Endothelial cell of umbilical vein (primary cell): ENCODE measurements around the gene GRAMD2B. TPM values are rescaled to one million over a fixed set of nuclear protein-coding genes. Genes with fewer than 3 reads are reported as not detected.

Experiments used
- BruUV-seq: library from RNA; stranded (reverse); fragments of 400-500 nt; replicated peaks from 2 replicates; lab custom pipeline; 2021; lab: Mats Ljungman, UMichigan
- CTCF ChIA-PET: fragments of 300-600, 350-600 bp; sonication (Branson Sonifier 250); formaldehyde crosslinking; loops from one replicate; lab custom pipeline; 2021; ENCODE audit warnings: antibody characterized with exemption, inconsistent platforms; lab: Charles Lee
- POLR2A ChIA-PET: fragments of 300-600, 350-600 bp; sonication (Branson Sonifier 250); formaldehyde crosslinking; loops from one replicate; lab custom pipeline; 2021; ENCODE audit warnings: antibody characterized with exemption, inconsistent platforms; lab: Charles Lee
- DNase-seq: peaks from one replicate; pipeline ENCODE4 v3.0.0-alpha.2; 2011; ENCODE audit warnings: low read depth, low spot score
- FAIRE-seq: peaks from 2 replicates; lab custom pipeline; 2011; peaks lifted over from hg19 to GRCh38; lab: Jason Lieb, UNC
- H2AFZ ChIP-seq: 2 replicates; pipeline ENCODE4 v1.6.0; 2012; ENCODE audit warnings: low read depth, low read length, control low read depth, inconsistent platforms
- H3K27ac ChIP-seq: 2 replicates; pipeline ENCODE4 v1.5.1; 2011; ENCODE audit warnings: low read depth, mild to moderate bottlenecking, control low read depth, low read length, moderate library complexity; ENCODE audit not compliant: insufficient read depth
- H3K27me3 ChIP-seq, 2 experiments: 2 replicates each; pipeline versions ENCODE4 v1.6.0 to v1.6.1; 2011; ENCODE audit warnings: low read length in 2 of 2, mixed read lengths in 1 of 2; ENCODE audit not compliant: control insufficient read depth in 2 of 2, insufficient read depth in 2 of 2
- H3K36me3 ChIP-seq, 2 experiments: 2 replicates in 1 of 2; 3 replicates in 1 of 2; pipeline ENCODE4 v1.5.1; 2011; ENCODE audit warnings: low read length in 2 of 2, mild to moderate bottlenecking in 1 of 2, moderate library complexity in 1 of 2; ENCODE audit not compliant: control insufficient read depth in 2 of 2, insufficient read depth in 2 of 2; ENCODE audit errors: extremely low read depth in 1 of 2
- H3K4me1 ChIP-seq: 3 replicates; pipeline ENCODE4 v1.5.1; 2011; ENCODE audit warnings: mild to moderate bottlenecking, low read length; ENCODE audit not compliant: control insufficient read depth, insufficient read depth; ENCODE audit errors: extremely low read depth
- H3K4me2 ChIP-seq: 2 replicates; pipeline ENCODE4 v1.6.1; 2011; ENCODE audit warnings: low read length, control low read depth, mixed read lengths; ENCODE audit not compliant: insufficient read depth
- H3K4me3 ChIP-seq, 3 experiments: fragments of 200-600 bp in 1 of 3; sonication (generic), shearing (Covaris generic) in 1 of 3; replicated peaks in 1 of 3; 2 replicates each; pipeline ENCODE4 v1.5.1; 2011 to 2016; ENCODE audit warnings: control low read depth in 3 of 3, low read length in 3 of 3, mild to moderate bottlenecking in 2 of 3, inconsistent platforms in 1 of 3, low read depth in 1 of 3, moderate library complexity in 1 of 3; ENCODE audit not compliant: insufficient read depth in 1 of 3
- H3K79me2 ChIP-seq: 2 replicates; pipeline ENCODE4 v1.6.0; 2012; ENCODE audit warnings: low read length, inconsistent platforms; ENCODE audit not compliant: control insufficient read depth, insufficient read depth
- H3K9ac ChIP-seq: replicated peaks from 2 replicates; pipeline ENCODE3; 2011; ENCODE audit warnings: low read length, control low read depth; ENCODE audit not compliant: insufficient read depth; ENCODE audit errors: extremely low read depth
- H3K9me1 ChIP-seq: replicated peaks from 3 replicates; pipeline ENCODE4 v1.6.0; 2011; ENCODE audit warnings: mild to moderate bottlenecking, low read length; ENCODE audit not compliant: control insufficient read depth, insufficient read depth; ENCODE audit errors: extremely low read depth
- H3K9me3 ChIP-seq: replicated peaks from 2 replicates; pipeline ENCODE4 v1.5.1; 2012; ENCODE audit warnings: low read length, inconsistent platforms; ENCODE audit not compliant: control insufficient read depth, insufficient read depth
- H4K20me1 ChIP-seq: replicated peaks from 2 replicates; pipeline ENCODE3; 2011; ENCODE audit warnings: mild to moderate bottlenecking, low read length; ENCODE audit not compliant: control insufficient read depth, insufficient read depth; ENCODE audit errors: extremely low read depth
- CTCF ChIP-seq, 2 donors: IDR thresholded peaks; 1 replicate in 1 of 2; 2 replicates in 1 of 2; pipeline ENCODE4 v1.5.1; 2011; ENCODE audit warnings: low read length in 2 of 2, mild to moderate bottlenecking in 2 of 2, moderate library complexity in 2 of 2, control low read depth in 1 of 2, inconsistent platforms in 1 of 2, low read depth in 1 of 2; ENCODE audit not compliant: insufficient read depth in 1 of 2; ENCODE audit errors: extremely low read depth in 1 of 2
- EZH2 ChIP-seq: IDR thresholded peaks from 2 replicates; pipeline ENCODE4 v1.6.1; 2012; ENCODE audit warnings: borderline replicate concordance, low read depth, mild to moderate bottlenecking, moderate library complexity, low read length, inconsistent platforms; ENCODE audit not compliant: severe bottlenecking
- FOS ChIP-seq: IDR thresholded peaks from 2 replicates; pipeline ENCODE4 v1.6.1; 2011; ENCODE audit warnings: mild to moderate bottlenecking, low read length, moderate library complexity, borderline replicate concordance; ENCODE audit not compliant: insufficient read depth
- GATA2 ChIP-seq: IDR thresholded peaks from 2 replicates; pipeline ENCODE4 v1.7.0; 2011; ENCODE audit warnings: low read depth, mild to moderate bottlenecking, moderate library complexity, mixed read lengths, low read length; ENCODE audit not compliant: insufficient read length, insufficient read depth
- JUN ChIP-seq: IDR thresholded peaks from 2 replicates; pipeline ENCODE4 v1.6.1; 2011; ENCODE audit warnings: borderline replicate concordance, low read depth; ENCODE audit not compliant: insufficient read length, insufficient read depth
- MAX ChIP-seq: IDR thresholded peaks from 2 replicates; pipeline ENCODE4 v1.6.1; 2011; ENCODE audit not compliant: insufficient read depth, insufficient read length
- MYC ChIP-seq: IDR thresholded peaks from one replicate; pipeline ENCODE4 v1.6.1; 2011; ENCODE audit warnings: mild to moderate bottlenecking, low read depth, low read length
- POLR2A ChIP-seq: IDR thresholded peaks from 2 replicates; pipeline ENCODE4 v1.6.1; 2012; ENCODE audit warnings: low read depth, mild to moderate bottlenecking, control low read depth, low read length
- POLR2AphosphoS5 ChIP-seq: IDR thresholded peaks from 2 replicates; pipeline ENCODE4 v1.6.1; 2012; ENCODE audit warnings: low read depth, mild to moderate bottlenecking, control low read depth, low read length, moderate library complexity; ENCODE audit not compliant: insufficient read depth
- dilution Hi-C: fragments of 300-500 bp; cut with MboI; formaldehyde crosslinking; loops from one replicate; pipeline ENCODE4 v1.15.0; 2019; ENCODE audit warnings: low sequenced_read_pairs; ENCODE audit not compliant: extremely low pct_ligation_motif_present
- intact Hi-C: fragments of 100-400 bp; cut with micrococcal nuclease; formaldehyde crosslinking; loops from one replicate; pipeline ENCODE4 v1.10.0; 2022
- polyA plus RNA-seq, 4 experiments: library from polyadenylated mRNA; depleted of rRNA in 3 of 4; stranded (reverse) in 3 of 4; unstranded in 1 of 4; fragments of >200 nt; gene quantifications; 2 replicates each; pipeline versions ENCODE4 v1.2.1 to v1.2.3, GENCODE V29; 2011 to 2012; ENCODE audit warnings: missing spikeins in 1 of 4
- total RNA-seq: library from RNA; stranded (reverse); gene quantifications from 2 replicates; pipeline ENCODE4 v1.2.3, GENCODE V29; 2021

GRAMD2B gene
- total and polyA plus RNA-seq, 2 donors (not counting 3 experiments of a cell fraction or from before 2014, with no cell fraction given), result 2.0 to 5.5 TPM

DNA sequence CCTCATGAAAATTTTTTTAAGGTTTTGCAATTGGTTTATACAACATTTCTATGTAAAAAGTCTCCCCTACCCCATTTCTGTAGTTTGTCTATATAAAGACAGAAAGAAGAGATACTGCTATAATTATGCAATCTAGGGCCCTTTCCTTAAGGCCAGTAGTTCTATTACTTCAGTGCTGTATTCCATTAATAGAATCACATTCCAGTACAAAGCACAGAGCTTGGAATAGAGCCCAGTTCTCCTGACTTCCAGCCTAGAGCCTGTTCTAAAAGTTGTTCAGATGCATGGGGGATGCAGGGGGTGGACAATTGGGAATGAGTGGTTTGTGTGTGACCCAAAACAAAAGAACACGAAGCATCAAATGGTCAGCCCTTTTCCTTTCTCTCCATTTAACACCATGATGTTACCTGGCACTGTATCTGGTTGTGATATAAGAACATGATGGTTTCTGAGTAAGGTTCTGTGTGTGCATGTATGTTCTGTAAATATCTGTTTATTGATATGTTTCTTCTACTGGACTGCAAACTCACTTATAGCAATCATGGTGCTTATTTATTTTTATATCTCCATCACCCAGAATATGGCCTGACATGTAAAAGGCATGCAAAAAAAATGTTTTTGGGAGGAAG lies 8.2 kb upstream of the GRAMD2B start:
- no TSS peak for BruUV-seq

More for the DNA sequence above, 8.2 kb upstream of the GRAMD2B start:
- H2AFZ ChIP-seq, result no peak overlapping the region
- no peaks in the 10 kb centered on the region for H3K36me3 ChIP-seq
- dilution Hi-C loops (no loop called here), intact Hi-C loops (no loop called here)
- H3K4me2 ChIP-seq, result peak overlapping the region; percentile 36
- CTCF ChIA-PET, result no interaction called here
- TF ChIP-seq POLR2A (no peak), EZH2 (no peak), MYC (no peak), FOS (no peak), POLR2AphosphoS5 (no peak), GATA2 (no peak), JUN (no peak), MAX (no peak), CTCF (IDR thresholded peaks at IDR 0.05; ENCODE audit: extremely low read depth in 1 of 2, insufficient read depth in 1 of 2, low read depth in 1 of 2, low read length in 2 of 2) (no peak)
- H3K4me1 ChIP-seq, result peaks cover 5% of the 10 kb centered on the region
- POLR2A ChIA-PET, result no interaction called here
- H3K79me2 ChIP-seq, result no peaks in the 10 kb centered on the region
- no peaks in the 10 kb centered on the region for H3K9me3 ChIP-seq
- DNase-seq (peak; percentile 45), FAIRE-seq (no peak)
- H4K20me1 ChIP-seq, result no peaks in the 10 kb centered on the region
- H3K27ac ChIP-seq, result no peak overlapping the region
- no peak overlapping the region for H3K9ac ChIP-seq
- H3K27me3 ChIP-seq, result peaks cover 0 to 1% of the 10 kb centered on the region in 2 experiments
- no peaks in the 10 kb centered on the region for H3K9me1 ChIP-seq
- H3K4me3 ChIP-seq, result no peak overlapping the region
